Neural cell (in vitro differentiated cells): ENCODE measurements around the gene ERC2. TPM values are rescaled to one million over a fixed set of nuclear protein-coding genes. Genes with fewer than 3 reads are reported as not detected.

Experiments used
- H2AFZ ChIP-seq: fragments of 200-600, 300-800 bp; sonication (generic), shearing (Covaris generic); 2 replicates; pipeline ENCODE4 v1.6.0; 2014; ENCODE audit warnings: low read depth, mild to moderate bottlenecking, antibody characterized with exemption, low read length, moderate library complexity
- H3F3A ChIP-seq: fragments of 200-600 bp; shearing (Covaris generic); 2 replicates; pipeline ENCODE4 v1.6.1; 2016; ENCODE audit warnings: mild to moderate bottlenecking, moderate library complexity, mixed read lengths, antibody characterized with exemption, low read length; ENCODE audit not compliant: insufficient read depth, poor library complexity, severe bottlenecking
- H3K27ac ChIP-seq: fragments of 200-600, 300-800 bp; sonication (generic), shearing (Covaris generic); 2 replicates; pipeline ENCODE4 v1.5.1; 2014; ENCODE audit warnings: mild to moderate bottlenecking, low read length, moderate library complexity
- H3K27me3 ChIP-seq: fragments of 300-800, 200-600 bp; sonication (generic), shearing (Covaris generic); 2 replicates; pipeline ENCODE4 v1.6.0; 2014; ENCODE audit warnings: mild to moderate bottlenecking, low read depth, low read length, moderate library complexity; ENCODE audit not compliant: insufficient read depth
- H3K36me3 ChIP-seq: fragments of 300-800, 200-600 bp; sonication (generic), shearing (Covaris generic); 2 replicates; pipeline ENCODE4 v1.5.1; 2014; ENCODE audit warnings: mild to moderate bottlenecking, antibody characterized with exemption, low read length, moderate library complexity; ENCODE audit not compliant: insufficient read depth
- H3K4me2 ChIP-seq: fragments of 300-800, 200-600 bp; sonication (generic), shearing (Covaris generic); 2 replicates; pipeline ENCODE4 v1.6.0; 2014; ENCODE audit warnings: mild to moderate bottlenecking, low read length
- H3K4me3 ChIP-seq: fragments of 300-800, 200-600 bp; sonication (generic), shearing (Covaris generic); 2 replicates; pipeline ENCODE4 v1.5.1; 2014; ENCODE audit warnings: mild to moderate bottlenecking, low read length, moderate library complexity
- H3K79me2 ChIP-seq: fragments of 200-600 bp; shearing (Covaris generic); replicated peaks from 2 replicates; pipeline ENCODE4 v1.6.0; 2014; ENCODE audit warnings: mild to moderate bottlenecking, low read length, moderate library complexity; ENCODE audit not compliant: insufficient read depth
- H3K9ac ChIP-seq: fragments of 300-800, 200-600 bp; sonication (generic), shearing (Covaris generic); 2 replicates; pipeline ENCODE4 v1.6.1; 2016; ENCODE audit warnings: mild to moderate bottlenecking, low read length, mixed read lengths
- H3K9me2 ChIP-seq: fragments of 200-600 bp; shearing (Covaris generic); 2 replicates; pipeline ENCODE4 v1.6.1; 2016; ENCODE audit warnings: mild to moderate bottlenecking, low read length, mixed read lengths; ENCODE audit not compliant: insufficient read depth
- H3K9me3 ChIP-seq: fragments of 200-600, 300-800 bp; sonication (generic), shearing (Covaris generic); 2 replicates; pipeline ENCODE4 v1.6.1; 2016; ENCODE audit warnings: mild to moderate bottlenecking, mixed run types, low read length, moderate library complexity, mixed read lengths
- H4K20me1 ChIP-seq: fragments of 200-600 bp; shearing (Covaris generic); 2 replicates; pipeline ENCODE4 v1.6.1; 2016; ENCODE audit warnings: mild to moderate bottlenecking, mixed run types; ENCODE audit not compliant: insufficient read depth
- CTCF ChIP-seq: fragments of 450-650 bp; IDR thresholded peaks from 2 replicates; pipeline ENCODE4 v1.5.1; 2014; ENCODE audit warnings: antibody characterized with exemption, mild to moderate bottlenecking, moderate library complexity; ENCODE audit not compliant: poor library complexity, severe bottlenecking
- EP300 ChIP-seq: fragments of 450-650 bp; conservative IDR thresholded peaks from 2 replicates; pipeline ENCODE4 v1.6.1; 2014; ENCODE audit warnings: antibody characterized with exemption, mild to moderate bottlenecking, moderate library complexity; ENCODE audit not compliant: poor library complexity, severe bottlenecking
- EZH2 ChIP-seq: fragments of 200-600, 300-800 bp; shearing (Covaris generic), sonication (generic); IDR thresholded peaks from 2 replicates; pipeline ENCODE4 v1.6.1; 2014; ENCODE audit warnings: antibody characterized with exemption, low read length, borderline replicate concordance, mild to moderate bottlenecking; ENCODE audit not compliant: insufficient read depth, poor library complexity, severe bottlenecking
- MXI1 ChIP-seq: fragments of 450-650 bp; conservative IDR thresholded peaks from 2 replicates; pipeline ENCODE4 v1.6.1; 2014; ENCODE audit warnings: antibody characterized with exemption, mild to moderate bottlenecking; ENCODE audit not compliant: poor library complexity, severe bottlenecking
- POLR2AphosphoS5 ChIP-seq: IDR thresholded peaks from 2 replicates; pipeline ENCODE4 v1.6.1; 2012
- RAD21 ChIP-seq: fragments of 450-650 bp; conservative IDR thresholded peaks from 2 replicates; pipeline ENCODE4 v1.6.1; 2014; ENCODE audit warnings: antibody characterized with exemption, mild to moderate bottlenecking, moderate library complexity
- REST ChIP-seq: IDR thresholded peaks from 2 replicates; pipeline ENCODE4 v1.6.1; 2012; ENCODE audit warnings: borderline replicate concordance
- SMC3 ChIP-seq: fragments of 450-650 bp; conservative IDR thresholded peaks from 2 replicates; pipeline ENCODE4 v1.6.1; 2014; ENCODE audit warnings: antibody characterized with exemption, mild to moderate bottlenecking, moderate library complexity; ENCODE audit not compliant: poor library complexity
- TAF1 ChIP-seq: IDR thresholded peaks from 2 replicates; pipeline ENCODE4 v1.6.1; 2012; ENCODE audit warnings: low read depth
- polyA plus RNA-seq: library from polyadenylated mRNA; depleted of rRNA; stranded (reverse); fragments of >200 nt; gene quantifications from 2 replicates; pipeline ENCODE4 v1.2.3, GENCODE V29; 2014

ERC2 gene
- polyA plus RNA-seq, 1 donor from 2014 or later = 60.4 TPM

GRCh38 chr3:55467099-55467498 is 1001.2 kb downstream of the ERC2 start:
- Histone ChIP-seq H3K9me3 (no peaks in the 10 kb centered on the region), H3K27ac (no peak overlapping the region), H3F3A (no peaks in the 10 kb centered on the region), H3K36me3 (no peaks in the 10 kb centered on the region), H3K9ac (no peak overlapping the region), H3K4me2 (no peak overlapping the region), H3K4me3 (no peak overlapping the region), H3K79me2 (no peaks in the 10 kb centered on the region), H3K27me3 (no peaks in the 10 kb centered on the region), H3K9me2 (no peaks in the 10 kb centered on the region), H4K20me1 (no peaks in the 10 kb centered on the region), H2AFZ (no peak overlapping the region)
- TF ChIP-seq MXI1 = no peak
- no peak for TF ChIP-seq EP300
- TF ChIP-seq CTCF = no peak
- TF ChIP-seq POLR2AphosphoS5 = no peak
- TF ChIP-seq TAF1 = no peak
- no peak for TF ChIP-seq RAD21
- no peak for TF ChIP-seq EZH2
- no peak for TF ChIP-seq SMC3
- no peak for TF ChIP-seq REST

- H3K9me2 ChIP-seq = no peaks in the 10 kb centered on the region
Observed at GRCh38 chr3:55466526-55466925, 1001.7 kb downstream of the ERC2 start.

More at GRCh38 chr3:55466526-55466925, 1001.7 kb downstream of the ERC2 start:
- Histone ChIP-seq H2AFZ (no peak overlapping the region), H3K9ac (no peak overlapping the region), H3K79me2 (no peaks in the 10 kb centered on the region), H3K4me2 (no peak overlapping the region), H3F3A (no peaks in the 10 kb centered on the region), H3K9me3 (no peaks in the 10 kb centered on the region), H3K27me3 (no peaks in the 10 kb centered on the region), H3K4me3 (no peak overlapping the region), H4K20me1 (no peaks in the 10 kb centered on the region), H3K27ac (no peak overlapping the region), H3K36me3 (no peaks in the 10 kb centered on the region)
- TF ChIP-seq EZH2 = no peak
- TF ChIP-seq MXI1 = no peak
- no peak for TF ChIP-seq POLR2AphosphoS5
- TF ChIP-seq RAD21 = no peak
- no peak for TF ChIP-seq EP300
- no peak for TF ChIP-seq TAF1
